ENCODE data around the gene NLRP3.

The NLRP3 gene

GRCh38 chr1:247465796-247466195 is 49.8 kb downstream of the NLRP3 start (continued):
- TF ChIP-seq TSHZ2 (CRISPR knock-in tag; IDR thresholded peaks at IDR 0.05): no peak
- no peak for TF ChIP-seq CREB5 (CRISPR knock-in tag; IDR thresholded peaks at IDR 0.05; ENCODE audit: low read depth)
- TF ChIP-seq RARB (CRISPR knock-in tag; IDR thresholded peaks at IDR 0.05): no peak

GRCh38 chr1:247467129-247467528 is 51.2 kb downstream of the NLRP3 start:
- ATAC-seq: no peak
- TF ChIP-seq CREB5 (CRISPR knock-in tag; IDR thresholded peaks at IDR 0.05; ENCODE audit: low read depth): no peak
- TF ChIP-seq ZC3H10 (CRISPR knock-in tag; IDR thresholded peaks at IDR 0.05): no peak
- no peak for TF ChIP-seq PPARA (CRISPR knock-in tag; IDR thresholded peaks at IDR 0.05; ENCODE audit: borderline replicate concordance)
- TF ChIP-seq ZFP30 (CRISPR knock-in tag; IDR thresholded peaks at IDR 0.05): no peak
- TF ChIP-seq GLIS3 (CRISPR knock-in tag; IDR thresholded peaks at IDR 0.05): no peak
- no peak for TF ChIP-seq ARNTL (CRISPR knock-in tag; IDR thresholded peaks at IDR 0.05; ENCODE audit: borderline replicate concordance, low read depth)
- no peak for TF ChIP-seq TCF4 (CRISPR knock-in tag; IDR thresholded peaks at IDR 0.05; ENCODE audit: borderline replicate concordance)
- no peak for TF ChIP-seq TSHZ2 (CRISPR knock-in tag; IDR thresholded peaks at IDR 0.05)
- TF ChIP-seq PATZ1 (CRISPR knock-in tag; IDR thresholded peaks at IDR 0.05; ENCODE audit: borderline replicate concordance): no peak
- TF ChIP-seq RARB (CRISPR knock-in tag; IDR thresholded peaks at IDR 0.05): no peak
- TF ChIP-seq ZFP3 (CRISPR knock-in tag; IDR thresholded peaks at IDR 0.05): no peak
- no peak for TF ChIP-seq CSRNP3 (CRISPR knock-in tag; IDR thresholded peaks at IDR 0.05)
- TF ChIP-seq SNAI2 (CRISPR knock-in tag; IDR thresholded peaks at IDR 0.05): no peak
- no peak for TF ChIP-seq BACH2 (CRISPR knock-in tag; IDR thresholded peaks at IDR 0.05; ENCODE audit: borderline replicate concordance)
- TF ChIP-seq ZNF8 (CRISPR knock-in tag; IDR thresholded peaks at IDR 0.05): no peak
- TF ChIP-seq OSR1 (CRISPR knock-in tag; IDR thresholded peaks at IDR 0.05): no peak
- TF ChIP-seq POU6F1 (CRISPR knock-in tag; IDR thresholded peaks at IDR 0.05; ENCODE audit: borderline replicate concordance, low read depth): no peak
- TF ChIP-seq TOX (CRISPR knock-in tag; IDR thresholded peaks at IDR 0.05; ENCODE audit: borderline replicate concordance): no peak
- no peak for TF ChIP-seq ISL1 (CRISPR knock-in tag; IDR thresholded peaks at IDR 0.05)

Measured in SK-N-SH treated with all-trans-retinoic acid at 6 μM for 48 hours (cell line).